Choroid plexus epithelial cell (primary cell): ENCODE results near the gene SRRM1.

ENCODE experiments used
- DNase-seq: peaks from one replicate; pipeline ENCODE4 v3.0.0-alpha.2; 2010; ENCODE audit warnings: low read depth
- H3K4me3 ChIP-seq: 2 replicates; pipeline ENCODE4 v1.5.1; 2011; ENCODE audit warnings: low read depth, mild to moderate bottlenecking, control low read depth, low read length, moderate library complexity
- TF ChIP-seq, protein P1 (sequence below): conservative IDR thresholded peaks from 2 replicates; pipeline ENCODE4 v1.5.1; 2011; ENCODE audit warnings: low read depth, mild to moderate bottlenecking, control low read depth, inconsistent platforms, low read length, moderate library complexity

Gene SRRM1, protein sequence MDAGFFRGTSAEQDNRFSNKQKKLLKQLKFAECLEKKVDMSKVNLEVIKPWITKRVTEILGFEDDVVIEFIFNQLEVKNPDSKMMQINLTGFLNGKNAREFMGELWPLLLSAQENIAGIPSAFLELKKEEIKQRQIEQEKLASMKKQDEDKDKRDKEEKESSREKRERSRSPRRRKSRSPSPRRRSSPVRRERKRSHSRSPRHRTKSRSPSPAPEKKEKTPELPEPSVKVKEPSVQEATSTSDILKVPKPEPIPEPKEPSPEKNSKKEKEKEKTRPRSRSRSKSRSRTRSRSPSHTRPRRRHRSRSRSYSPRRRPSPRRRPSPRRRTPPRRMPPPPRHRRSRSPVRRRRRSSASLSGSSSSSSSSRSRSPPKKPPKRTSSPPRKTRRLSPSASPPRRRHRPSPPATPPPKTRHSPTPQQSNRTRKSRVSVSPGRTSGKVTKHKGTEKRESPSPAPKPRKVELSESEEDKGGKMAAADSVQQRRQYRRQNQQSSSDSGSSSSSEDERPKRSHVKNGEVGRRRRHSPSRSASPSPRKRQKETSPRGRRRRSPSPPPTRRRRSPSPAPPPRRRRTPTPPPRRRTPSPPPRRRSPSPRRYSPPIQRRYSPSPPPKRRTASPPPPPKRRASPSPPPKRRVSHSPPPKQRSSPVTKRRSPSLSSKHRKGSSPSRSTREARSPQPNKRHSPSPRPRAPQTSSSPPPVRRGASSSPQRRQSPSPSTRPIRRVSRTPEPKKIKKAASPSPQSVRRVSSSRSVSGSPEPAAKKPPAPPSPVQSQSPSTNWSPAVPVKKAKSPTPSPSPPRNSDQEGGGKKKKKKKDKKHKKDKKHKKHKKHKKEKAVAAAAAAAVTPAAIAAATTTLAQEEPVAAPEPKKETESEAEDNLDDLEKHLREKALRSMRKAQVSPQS

DNA sequence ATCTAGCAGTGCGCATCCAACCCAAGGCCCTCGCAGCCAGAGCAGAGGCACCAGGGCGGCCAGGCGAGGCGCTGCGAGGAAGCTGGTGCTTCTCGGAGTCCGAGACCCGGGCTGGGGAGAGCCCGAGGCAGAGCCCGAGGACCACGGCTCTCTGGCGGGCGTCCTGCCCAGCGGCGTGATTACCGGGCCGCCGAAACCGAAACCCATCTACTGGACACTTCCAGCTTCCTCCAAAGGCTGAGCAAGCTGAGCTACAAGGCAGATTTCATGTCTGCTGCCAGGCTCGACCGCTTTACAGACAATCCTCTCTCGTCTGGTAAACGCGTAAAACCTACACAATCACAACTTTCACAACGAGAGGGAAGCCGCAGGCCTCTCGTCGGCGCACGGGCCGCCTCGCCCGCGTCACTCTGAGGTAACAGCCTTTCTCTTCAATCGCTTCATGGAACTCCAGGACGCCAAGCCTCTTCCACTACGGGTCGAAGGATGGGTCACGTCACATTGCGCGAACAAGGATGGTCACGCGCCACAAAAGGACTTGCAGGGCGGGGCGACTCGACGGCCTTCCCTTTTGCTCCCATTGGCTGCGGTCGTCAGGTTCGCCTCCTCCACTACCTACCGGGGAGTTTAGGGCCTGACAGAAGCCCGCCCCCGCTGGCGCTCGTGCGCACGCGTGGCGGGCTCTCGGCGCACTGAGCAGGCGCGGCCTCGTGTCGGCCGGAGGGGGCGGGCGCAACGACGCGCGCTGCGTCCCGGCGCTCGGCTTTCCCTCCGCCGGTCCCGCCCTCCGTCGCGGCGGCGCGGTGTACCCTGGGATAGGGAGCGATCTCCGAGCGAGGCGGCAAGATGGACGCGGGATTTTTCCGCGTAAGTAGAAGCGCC is at the start of gene SRRM1:
Gene SRRM1, plus strand, starts transcription at position 822 of the 882 bp plus-strand sequence. Its CDS starts 25 bp downstream, at position 847.
- DNase-seq, result peak; percentile 100
- H3K4me3 ChIP-seq, result peak within 1 kb of the TSS; percentile 76
- TF ChIP-seq, protein P1, sequence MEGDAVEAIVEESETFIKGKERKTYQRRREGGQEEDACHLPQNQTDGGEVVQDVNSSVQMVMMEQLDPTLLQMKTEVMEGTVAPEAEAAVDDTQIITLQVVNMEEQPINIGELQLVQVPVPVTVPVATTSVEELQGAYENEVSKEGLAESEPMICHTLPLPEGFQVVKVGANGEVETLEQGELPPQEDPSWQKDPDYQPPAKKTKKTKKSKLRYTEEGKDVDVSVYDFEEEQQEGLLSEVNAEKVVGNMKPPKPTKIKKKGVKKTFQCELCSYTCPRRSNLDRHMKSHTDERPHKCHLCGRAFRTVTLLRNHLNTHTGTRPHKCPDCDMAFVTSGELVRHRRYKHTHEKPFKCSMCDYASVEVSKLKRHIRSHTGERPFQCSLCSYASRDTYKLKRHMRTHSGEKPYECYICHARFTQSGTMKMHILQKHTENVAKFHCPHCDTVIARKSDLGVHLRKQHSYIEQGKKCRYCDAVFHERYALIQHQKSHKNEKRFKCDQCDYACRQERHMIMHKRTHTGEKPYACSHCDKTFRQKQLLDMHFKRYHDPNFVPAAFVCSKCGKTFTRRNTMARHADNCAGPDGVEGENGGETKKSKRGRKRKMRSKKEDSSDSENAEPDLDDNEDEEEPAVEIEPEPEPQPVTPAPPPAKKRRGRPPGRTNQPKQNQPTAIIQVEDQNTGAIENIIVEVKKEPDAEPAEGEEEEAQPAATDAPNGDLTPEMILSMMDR, result peak; percentile 25

DNA sequence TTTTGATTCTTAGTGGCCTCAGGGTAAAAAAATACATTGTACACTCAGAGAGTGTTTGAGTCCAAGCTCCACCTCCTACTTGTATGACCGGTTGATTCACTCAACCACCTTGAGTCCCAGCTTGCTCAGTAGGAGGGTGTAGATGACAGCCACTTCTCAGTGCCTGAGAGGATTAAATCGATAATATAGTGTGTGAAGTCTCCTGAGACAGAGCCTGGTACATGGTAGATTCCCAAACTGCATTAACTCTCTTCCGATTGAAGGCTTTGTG is 48.8 kb upstream of the SRRM1 start:
- TF ChIP-seq, protein P1, result no peak
- DNase-seq, result no peak
- H3K4me3 ChIP-seq, result no peak overlapping the region

DNA sequence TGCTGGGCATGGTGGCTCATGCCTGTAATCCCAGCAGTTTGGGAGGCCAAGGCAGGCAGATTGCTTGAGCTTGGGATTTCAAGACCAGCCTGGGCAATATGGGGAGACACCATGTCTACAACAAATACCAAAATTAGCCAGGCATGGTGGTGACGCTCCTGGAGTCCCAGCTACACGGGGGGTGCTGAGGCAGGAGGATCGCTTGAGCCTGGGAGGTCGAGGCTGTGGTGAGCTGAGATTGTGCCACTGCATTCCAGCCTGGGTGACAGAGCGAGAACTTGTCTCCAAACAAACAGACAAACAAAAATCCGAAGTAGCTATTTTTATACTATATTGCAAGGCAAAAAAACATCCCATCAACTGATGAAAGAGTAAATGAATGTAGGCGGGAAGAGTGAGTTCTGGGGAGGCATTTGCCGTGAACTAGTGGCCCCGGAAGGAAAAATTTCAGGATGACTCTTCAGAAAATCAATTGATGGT is 46.7 kb upstream of the SRRM1 start:
- H3K4me3 ChIP-seq, result no peak overlapping the region
- TF ChIP-seq, protein P1, result no peak
- no peak for DNase-seq

DNA sequence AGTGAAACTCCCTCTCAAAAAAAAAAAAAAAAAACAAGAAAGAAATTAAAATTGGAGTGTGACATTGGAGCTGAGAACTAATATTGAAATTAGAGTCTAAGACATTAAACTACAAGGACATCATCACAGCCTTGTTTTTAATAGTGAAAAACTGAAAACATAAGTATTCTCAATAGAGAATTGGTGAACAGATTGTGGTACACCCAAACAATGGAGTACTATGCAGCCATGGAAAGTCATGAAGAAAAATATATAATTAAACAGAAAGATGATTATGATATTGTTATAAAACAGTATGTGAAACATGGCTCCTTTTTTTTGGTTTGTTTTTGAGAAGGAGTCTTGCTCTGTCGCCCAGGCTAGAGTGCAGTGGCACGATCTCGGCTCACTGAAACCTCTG is 43.8 kb upstream of the SRRM1 start:
- TF ChIP-seq, protein P1, result no peak
- no peak overlapping the region for H3K4me3 ChIP-seq
- no peak for DNase-seq

DNA sequence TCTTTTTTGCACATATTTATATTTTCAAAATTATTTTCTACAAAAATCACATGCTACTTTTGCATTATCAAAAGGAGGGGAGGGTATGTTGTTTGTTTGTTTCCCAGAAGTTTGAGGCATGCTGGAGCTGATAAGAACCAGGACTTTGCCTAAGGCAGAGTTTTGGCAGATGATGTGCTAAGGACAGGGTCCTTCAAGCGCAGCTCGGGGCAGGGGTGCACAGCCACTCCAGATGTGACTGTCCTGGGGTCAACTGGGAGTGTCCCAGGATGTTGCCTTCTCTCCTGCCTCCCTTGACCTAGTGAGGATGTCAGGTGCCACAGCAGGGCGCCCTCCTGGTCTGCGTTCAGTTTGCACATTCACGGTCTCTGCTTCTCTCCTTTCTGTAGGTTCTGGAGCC is 42.6 kb upstream of the SRRM1 start:
- H3K4me3 ChIP-seq, result no peak overlapping the region
- TF ChIP-seq, protein P1, result no peak
- no peak for DNase-seq

DNA sequence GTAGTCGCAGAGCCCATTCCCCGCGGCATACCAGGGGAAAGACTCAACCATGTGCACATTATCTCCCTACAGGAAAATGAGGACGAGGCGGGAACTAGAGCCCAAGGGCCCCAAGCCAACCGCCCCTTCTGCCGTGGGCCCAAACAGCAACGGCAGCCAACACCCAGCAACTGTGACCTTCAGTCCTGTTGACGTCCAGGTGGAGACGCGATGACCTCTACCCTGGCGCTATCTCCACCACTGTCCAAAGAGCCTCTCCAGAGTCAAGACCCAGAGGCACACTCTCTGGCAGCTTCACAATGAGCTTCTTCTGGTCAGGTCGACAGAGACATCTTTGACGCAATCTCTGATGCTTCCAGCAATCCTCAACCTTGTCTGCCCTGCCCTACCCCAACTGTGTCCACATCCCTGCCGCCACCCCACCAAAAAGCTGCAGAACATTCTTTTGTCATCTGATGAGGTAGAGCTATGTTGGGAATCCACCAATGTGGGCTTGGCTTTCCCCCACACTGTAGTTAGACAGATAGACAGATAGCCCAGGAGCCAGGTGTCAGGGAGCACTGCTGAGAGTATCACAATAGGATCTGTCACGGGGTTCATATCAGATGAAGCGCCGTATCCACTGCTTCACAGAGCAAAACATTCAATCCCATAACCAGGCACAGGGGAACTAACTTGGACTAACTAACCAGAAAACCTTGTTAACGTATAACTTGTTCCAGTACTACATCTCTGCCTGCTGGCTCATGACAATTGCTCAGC is 37.4 kb upstream of the SRRM1 start:
- no peak overlapping the region for H3K4me3 ChIP-seq
- no peak for DNase-seq
- TF ChIP-seq, protein P1, result no peak
